ENCODE measurements around the gene VCP.
A peak's percentile ranks its signal among the peaks of the same experiment; 100 is the strongest.

Gene VCP

DNA sequence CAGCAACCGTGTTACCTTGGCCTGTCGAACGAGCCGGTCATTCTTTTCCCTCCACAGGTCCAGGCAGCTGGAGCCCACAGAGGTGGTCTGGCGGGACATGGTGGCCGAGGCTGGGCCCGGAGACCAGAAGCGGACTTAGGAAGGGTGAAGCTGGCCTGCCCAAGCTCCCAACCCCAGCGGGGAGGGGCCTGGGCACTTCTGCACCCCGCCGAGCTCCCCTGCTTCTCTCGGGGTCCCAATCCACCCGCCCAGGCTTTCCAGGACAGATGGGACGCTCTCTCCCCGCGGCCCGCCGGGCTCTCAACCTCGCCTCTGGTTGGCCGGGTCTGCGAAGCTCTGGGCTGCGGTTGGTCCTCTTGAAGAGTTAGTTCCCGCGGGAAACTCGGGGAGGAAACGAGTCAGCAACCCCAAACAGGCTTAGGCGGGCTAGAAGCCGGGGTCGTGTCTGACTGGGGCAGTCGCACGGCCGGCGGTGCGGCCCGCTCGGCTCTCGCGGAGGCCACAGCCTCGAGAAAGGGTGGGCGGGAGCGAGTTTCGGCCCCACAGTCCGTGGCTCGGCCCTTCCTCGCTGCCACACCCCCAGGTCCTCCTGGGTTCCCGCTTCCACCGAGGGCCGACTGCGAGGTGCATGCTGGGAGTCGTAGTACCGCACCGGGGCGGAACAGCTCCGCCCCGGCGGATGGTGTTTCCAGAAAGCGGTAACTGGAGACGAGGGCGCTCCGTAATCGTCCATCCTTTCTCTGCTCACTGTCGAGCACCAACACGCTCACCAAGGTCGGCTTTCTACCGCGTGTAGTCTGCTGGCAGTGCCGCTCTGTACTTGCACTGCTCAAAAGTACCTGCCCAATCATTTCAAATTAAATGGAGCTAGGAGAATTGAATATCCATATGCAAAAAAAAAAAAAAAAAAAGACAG is 7.3 kb upstream of the VCP start, which contains the start of gene FANCG:
TSS of gene FANCG (minus strand) at position 517 of the 916 bp plus-strand sequence. CDS start at position 99, 418 bp downstream.
- no peaks in the 10 kb centered on the region for H3K9me3 ChIP-seq
- peak within 1 kb of the TSS; percentile 85 for H3K9ac ChIP-seq
- H3K4me2 ChIP-seq: peak within 1 kb of the TSS; percentile 94
- H3K4me1 ChIP-seq: peaks cover 26% of the 10 kb centered on the region
- peak within 1 kb of the TSS; percentile 82 for H3K4me3 ChIP-seq
- peaks cover 30% of the 10 kb centered on the region for H3K36me3 ChIP-seq
- H3K27ac ChIP-seq: peak within 1 kb of the TSS; percentile 86
- H4K20me1 ChIP-seq: 0 out of 2 replicates have a peak, but pooled peaks cover 11% of the 10 kb centered on the region
- H3K27me3 ChIP-seq: no peaks in the 10 kb centered on the region
- TF ChIP-seq Cebpa-rat (IDR thresholded peaks at IDR 0.05): no peak

DNA sequence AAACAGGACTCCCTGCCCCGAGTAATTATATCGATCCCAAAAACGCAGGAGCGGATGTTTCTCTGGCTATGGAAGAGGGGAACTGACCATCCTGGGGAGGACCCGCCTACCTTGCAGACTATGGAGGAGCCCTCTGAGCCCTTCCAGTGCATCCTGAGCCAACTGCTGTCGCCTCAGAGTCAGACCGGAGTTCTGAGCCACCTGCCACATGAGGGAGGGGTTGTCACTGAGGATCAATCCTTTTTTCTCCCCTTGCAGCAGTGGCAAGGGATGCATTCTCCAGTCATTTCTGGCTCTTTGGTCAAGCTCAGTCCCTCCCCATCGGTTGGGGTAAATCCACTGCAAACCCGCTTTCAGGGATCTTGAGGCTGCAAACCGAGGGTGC is 6.6 kb upstream of the VCP start:
- Histone ChIP-seq H3K36me3 (peaks cover 37% of the 10 kb centered on the region), H3K27me3 (no peaks in the 10 kb centered on the region), H3K4me2 (peak overlapping the region; percentile 94), H3K9me3 (no peaks in the 10 kb centered on the region), H3K4me3 (peak overlapping the region; percentile 82), H4K20me1 (0 out of 2 replicates have a peak, but pooled peaks cover 11% of the 10 kb centered on the region), H3K4me1 (peaks cover 26% of the 10 kb centered on the region), H3K27ac (peak overlapping the region; percentile 86), H3K9ac (peak overlapping the region; percentile 85)
- TF ChIP-seq Cebpa-rat (IDR thresholded peaks at IDR 0.05): no peak

DNA sequence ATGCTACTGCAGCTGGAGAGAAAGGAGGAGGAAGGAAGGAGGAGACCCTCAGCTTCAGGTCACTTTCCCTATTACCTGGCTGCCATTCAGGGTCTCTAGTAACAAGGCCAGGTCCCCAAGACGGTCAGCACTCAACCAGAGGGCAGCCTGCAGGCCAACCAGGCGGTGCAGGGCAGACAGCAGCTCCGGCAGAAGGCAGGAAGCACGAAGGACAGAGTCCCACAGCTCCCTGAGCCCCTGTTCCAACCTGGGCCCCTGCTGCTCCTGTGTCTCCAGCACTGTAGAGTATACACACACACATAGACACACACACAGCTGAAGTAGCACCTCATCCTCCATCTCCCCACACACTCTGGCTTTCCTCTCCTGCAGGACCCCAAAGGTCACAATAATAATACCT is 5.6 kb upstream of the VCP start:
- Histone ChIP-seq H3K36me3 (peaks cover 44% of the 10 kb centered on the region), H3K9me3 (no peaks in the 10 kb centered on the region), H3K4me3 (peak overlapping the region; percentile 82), H3K9ac (peak overlapping the region; percentile 85), H3K27ac (no peak overlapping the region), H3K4me2 (peak overlapping the region; percentile 94), H4K20me1 (0 out of 2 replicates have a peak, but pooled peaks cover 11% of the 10 kb centered on the region), H3K4me1 (peaks cover 29% of the 10 kb centered on the region), H3K27me3 (no peaks in the 10 kb centered on the region)
- TF ChIP-seq Cebpa-rat (IDR thresholded peaks at IDR 0.05): no peak

DNA sequence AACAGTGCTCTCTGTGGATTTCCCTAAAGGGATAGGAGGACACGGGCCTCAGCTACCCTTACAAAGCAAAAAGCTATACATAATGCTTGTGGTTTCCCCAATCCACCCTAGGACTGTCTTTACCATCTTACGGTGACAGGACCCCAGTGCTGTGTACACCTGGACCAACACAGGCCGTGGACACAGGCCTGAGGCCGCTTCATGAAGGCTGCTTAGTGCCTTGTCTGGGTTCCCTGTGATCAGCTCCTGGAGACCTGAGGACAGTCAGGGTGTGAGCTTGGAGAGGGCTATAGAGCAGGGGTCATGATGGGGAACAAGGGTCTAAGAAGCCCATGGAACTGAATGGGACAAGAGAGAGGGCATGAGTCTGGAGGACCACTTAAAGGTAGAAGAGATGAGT is 4.4 kb upstream of the VCP start:
- H3K9me3 ChIP-seq: no peaks in the 10 kb centered on the region
- H3K9ac ChIP-seq: no peak overlapping the region
- H3K4me2 ChIP-seq: no peak overlapping the region
- no peaks in the 10 kb centered on the region for H3K27me3 ChIP-seq
- peaks cover 16% of the 10 kb centered on the region for H4K20me1 ChIP-seq
- H3K4me1 ChIP-seq: peaks cover 32% of the 10 kb centered on the region
- H3K36me3 ChIP-seq: peaks cover 44% of the 10 kb centered on the region
- H3K4me3 ChIP-seq: no peak overlapping the region
- no peak overlapping the region for H3K27ac ChIP-seq
- no peak for TF ChIP-seq Cebpa-rat (IDR thresholded peaks at IDR 0.05)

DNA sequence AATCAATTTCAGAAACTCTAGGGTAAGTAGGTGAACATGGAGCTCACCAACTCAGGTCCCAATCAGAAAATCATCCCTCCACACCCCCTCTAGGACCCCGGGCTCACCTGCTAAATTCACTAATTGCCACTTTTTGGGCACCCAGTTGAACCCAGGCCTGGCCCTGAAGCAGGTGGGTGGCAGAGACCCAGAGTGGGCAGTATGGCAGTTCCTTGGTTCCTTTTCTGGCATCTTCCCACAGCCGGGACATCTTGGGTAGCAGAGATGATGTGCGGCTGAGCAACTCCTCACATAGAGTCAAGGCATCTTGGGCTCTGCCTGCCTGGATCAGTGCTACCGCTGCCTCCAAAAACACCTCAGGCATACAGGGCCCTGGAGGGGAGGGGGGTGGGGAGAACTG is 2.9 kb upstream of the VCP start:
- Histone ChIP-seq H3K4me1 (peaks cover 34% of the 10 kb centered on the region), H3K27ac (no peak overlapping the region), H3K36me3 (peaks cover 46% of the 10 kb centered on the region), H4K20me1 (peaks cover 31% of the 10 kb centered on the region), H3K9me3 (no peaks in the 10 kb centered on the region), H3K4me2 (no peak overlapping the region), H3K4me3 (no peak overlapping the region), H3K9ac (no peak overlapping the region), H3K27me3 (no peaks in the 10 kb centered on the region)
- no peak for TF ChIP-seq Cebpa-rat (IDR thresholded peaks at IDR 0.05)

DNA sequence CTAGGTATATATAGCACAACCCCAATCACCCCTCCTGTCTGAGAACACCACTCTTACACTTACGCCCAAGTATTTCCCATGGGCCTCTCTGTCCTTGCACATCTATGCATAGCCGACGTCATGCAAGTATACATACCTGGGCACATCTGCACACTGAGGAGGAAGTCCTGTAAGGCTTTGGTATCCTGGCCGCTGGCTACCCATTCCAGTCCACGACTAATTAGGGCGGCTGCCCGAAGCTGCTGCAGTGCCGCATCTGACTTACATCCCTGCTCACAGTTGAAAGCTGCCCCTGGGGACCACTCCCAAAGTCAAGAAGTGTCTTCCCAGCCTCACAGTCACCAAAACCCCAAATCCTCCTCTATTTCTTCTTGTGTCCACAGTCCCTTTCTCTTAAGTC is 2.4 kb upstream of the VCP start:
- Histone ChIP-seq H3K27ac (no peak overlapping the region), H3K36me3 (peaks cover 52% of the 10 kb centered on the region), H3K4me1 (peaks cover 38% of the 10 kb centered on the region), H3K9ac (no peak overlapping the region), H4K20me1 (peaks cover 37% of the 10 kb centered on the region), H3K4me2 (no peak overlapping the region), H3K9me3 (no peaks in the 10 kb centered on the region), H3K27me3 (no peaks in the 10 kb centered on the region), H3K4me3 (no peak overlapping the region)
- TF ChIP-seq Cebpa-rat (IDR thresholded peaks at IDR 0.05): no peak

DNA sequence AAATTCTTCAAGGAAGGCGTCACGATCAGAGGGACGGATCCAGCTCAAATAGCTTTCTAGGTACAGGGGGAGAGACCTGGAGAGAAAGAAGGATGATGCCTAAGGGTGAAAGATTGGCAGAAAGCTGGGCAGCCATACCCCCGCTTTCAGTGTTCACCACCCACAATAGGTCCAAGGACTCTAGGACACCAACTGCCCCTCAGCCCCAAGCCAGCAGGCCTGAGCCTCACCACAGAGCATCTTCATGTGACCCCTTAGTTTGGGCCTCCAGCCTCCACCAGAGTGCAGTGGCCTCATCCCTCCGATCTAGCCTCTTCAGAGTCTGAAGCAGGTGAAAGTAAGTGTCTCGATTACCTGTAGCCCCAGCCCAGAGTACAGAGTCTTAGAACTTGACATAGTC is 1.7 kb upstream of the VCP start:
- Histone ChIP-seq H3K4me1 (peaks cover 44% of the 10 kb centered on the region), H3K9me3 (no peaks in the 10 kb centered on the region), H3K9ac (no peak overlapping the region), H3K4me3 (no peak overlapping the region), H3K4me2 (no peak overlapping the region), H3K36me3 (peaks cover 57% of the 10 kb centered on the region), H3K27ac (no peak overlapping the region), H3K27me3 (no peaks in the 10 kb centered on the region), H4K20me1 (peaks cover 43% of the 10 kb centered on the region)
- TF ChIP-seq Cebpa-rat (IDR thresholded peaks at IDR 0.05): no peak

DNA sequence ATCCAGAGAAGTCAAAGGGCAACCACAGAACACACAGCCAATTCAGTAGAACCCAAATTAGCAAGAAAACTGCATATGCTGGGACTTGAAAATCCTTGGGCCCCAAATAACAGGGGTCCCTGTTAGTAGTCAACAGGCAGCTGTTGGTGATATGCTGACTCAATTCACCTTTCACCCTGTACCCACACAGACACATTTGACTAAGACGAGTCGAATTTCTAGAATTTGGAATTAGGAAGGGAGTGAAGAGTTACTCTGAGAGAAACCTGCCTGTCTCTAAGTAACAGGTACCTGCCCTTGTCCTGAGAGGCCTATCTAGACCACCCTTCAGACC is 821 bp upstream of the VCP start:
- H3K27ac ChIP-seq: peak overlapping the region; percentile 29; the same call in 1 of the 2 replicates
- H3K27me3 ChIP-seq: no peaks in the 10 kb centered on the region
- H3K4me3 ChIP-seq: no peak overlapping the region
- H4K20me1 ChIP-seq: peaks cover 48% of the 10 kb centered on the region
- H3K9me3 ChIP-seq: no peaks in the 10 kb centered on the region
- H3K4me1 ChIP-seq: peaks cover 35% of the 10 kb centered on the region
- H3K4me2 ChIP-seq: peak overlapping the region; percentile 58
- peaks cover 66% of the 10 kb centered on the region for H3K36me3 ChIP-seq
- H3K9ac ChIP-seq: no peak overlapping the region
- TF ChIP-seq Cebpa-rat (IDR thresholded peaks at IDR 0.05): no peak

DNA sequence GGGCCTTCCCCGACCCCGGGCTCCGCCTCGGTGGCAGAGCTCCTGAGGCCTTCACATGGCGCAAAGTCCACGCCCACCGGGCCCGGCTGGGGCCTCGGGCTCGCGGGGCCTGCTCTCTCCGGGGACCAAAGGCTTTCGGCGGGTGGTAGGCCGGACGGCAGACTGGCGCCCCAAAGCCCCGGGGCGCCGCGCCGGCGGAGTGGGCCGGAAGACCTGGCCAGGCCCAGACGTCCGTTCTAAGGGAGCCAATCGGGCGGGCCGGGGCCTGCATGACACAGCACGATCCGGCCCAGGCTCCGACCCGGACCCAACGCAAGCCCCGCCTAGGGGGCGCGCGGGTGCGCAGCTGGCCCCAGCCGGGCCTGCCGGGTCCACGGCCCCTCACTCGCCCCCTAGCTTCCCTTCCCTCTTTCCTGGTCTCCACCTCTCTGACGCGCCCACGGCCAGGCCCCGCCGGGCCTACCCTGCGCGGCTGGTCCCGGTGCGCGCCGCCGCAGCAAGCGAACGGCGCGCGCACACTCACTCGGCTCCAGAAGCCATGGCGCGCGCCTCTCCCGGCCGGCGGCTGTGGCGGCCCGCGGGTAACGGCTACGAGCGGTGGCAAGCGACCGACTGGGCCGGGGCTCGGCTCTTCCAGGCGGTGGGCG is 488 bp downstream of the VCP start:
- H3K9ac ChIP-seq: peak overlapping the region; percentile 99
- H3K36me3 ChIP-seq: peaks cover 71% of the 10 kb centered on the region
- TF ChIP-seq Cebpa-rat (IDR thresholded peaks at IDR 0.05): no peak
- H3K4me1 ChIP-seq: peaks cover 24% of the 10 kb centered on the region
- peaks cover 54% of the 10 kb centered on the region for H4K20me1 ChIP-seq
- peak overlapping the region; percentile 99 for H3K27ac ChIP-seq
- no peaks in the 10 kb centered on the region for H3K27me3 ChIP-seq
- no peaks in the 10 kb centered on the region for H3K9me3 ChIP-seq
- peak overlapping the region; percentile 86 for H3K4me2 ChIP-seq
- H3K4me3 ChIP-seq: peak overlapping the region; percentile 96

All from BLaER1 (cell line).